Suppressor macrophage treated with lipopolysaccharide for 4 hours (primary cell): ENCODE measurements around the gene CCDC50.

ENCODE experiments used
- DNase-seq: peaks from one replicate; pipeline ENCODE4 v3.0.0-alpha.2; 2020

CCDC50 gene

GRCh38 chr3:191350396-191351090, 21.3 kb downstream of the CCDC50 start:
- no peak for DNase-seq

GRCh38 chr3:191352014-191352413, 22.8 kb downstream of the CCDC50 start:
- no peak for DNase-seq

GRCh38 chr3:191353022-191353777, 24.0 kb downstream of the CCDC50 start:
- no peak for DNase-seq

GRCh38 chr3:191355406-191355805, 26.2 kb downstream of the CCDC50 start:
- DNase-seq, result no peak

- no peak for DNase-seq
Measured at GRCh38 chr3:191356631-191357439, 27.6 kb downstream of the CCDC50 start.

- no peak for DNase-seq
Measured at GRCh38 chr3:191357909-191358308, 28.7 kb downstream of the CCDC50 start.

GRCh38 chr3:191358929-191359328, 29.7 kb downstream of the CCDC50 start:
- DNase-seq, result no peak

GRCh38 chr3:191360620-191361019, 31.4 kb downstream of the CCDC50 start:
- no peak for DNase-seq

GRCh38 chr3:191361456-191361855, 32.3 kb downstream of the CCDC50 start:
- no peak for DNase-seq

- no peak for DNase-seq
Measured at GRCh38 chr3:191362037-191362436, 32.8 kb downstream of the CCDC50 start.

GRCh38 chr3:191362524-191363090, 33.4 kb downstream of the CCDC50 start:
- no peak for DNase-seq

- DNase-seq, result no peak
Measured at GRCh38 chr3:191363221-191363620, 34.0 kb downstream of the CCDC50 start.

- no peak for DNase-seq
Measured at GRCh38 chr3:191366675-191367074, 37.5 kb downstream of the CCDC50 start.

GRCh38 chr3:191368755-191369615, 39.8 kb downstream of the CCDC50 start:
- DNase-seq, result no peak

GRCh38 chr3:191369616-191370010, 40.4 kb downstream of the CCDC50 start:
- no peak for DNase-seq

- DNase-seq, result no peak
Measured at GRCh38 chr3:191372122-191372521, 42.9 kb downstream of the CCDC50 start.

GRCh38 chr3:191373327-191373726, 44.1 kb downstream of the CCDC50 start:
- DNase-seq, result no peak

- DNase-seq, result no peak
Measured at GRCh38 chr3:191376516-191377141, 47.4 kb downstream of the CCDC50 start.

GRCh38 chr3:191378142-191378812, 49.1 kb downstream of the CCDC50 start:
- no peak for DNase-seq

GRCh38 chr3:191379446-191379845, 50.3 kb downstream of the CCDC50 start:
- no peak for DNase-seq

GRCh38 chr3:191380001-191380400, 50.8 kb downstream of the CCDC50 start:
- DNase-seq, result no peak
